Activated CD8-positive, alpha-beta memory T cell treated with anti-CD3 and anti-CD28 coated beads for 48 hours (primary cell): ENCODE measurements around the gene DAB1.

ENCODE experiments used
- DNase-seq, 3 experiments: peaks; one replicate each; pipeline ENCODE4 v3.0.0-alpha.2; 2020; ENCODE audit warnings: low read depth in 2 of 3, low spot score in 2 of 3

DAB1 gene

GRCh38 chr1:57172040-57172439 lies 251.8 kb downstream of the DAB1 start:
- DNase-seq = no peak

GRCh38 chr1:57167997-57168396 lies 255.9 kb downstream of the DAB1 start:
- DNase-seq = no peak

GRCh38 chr1:57165546-57165945 lies 258.3 kb downstream of the DAB1 start:
- no peak for DNase-seq

GRCh38 chr1:57164584-57164983 lies 259.3 kb downstream of the DAB1 start:
- no peak for DNase-seq

GRCh38 chr1:57163789-57164188 lies 260.1 kb downstream of the DAB1 start:
- no peak for DNase-seq

GRCh38 chr1:57163325-57163724 lies 260.5 kb downstream of the DAB1 start:
- no peak for DNase-seq

- DNase-seq = no peak
Observed at GRCh38 chr1:57162607-57163261, 261.1 kb downstream of the DAB1 start.

- DNase-seq = no peak
Observed at GRCh38 chr1:57160594-57160993, 263.3 kb downstream of the DAB1 start.

- no peak for DNase-seq
Observed at GRCh38 chr1:57158604-57158998, 265.3 kb downstream of the DAB1 start.

- no peak for DNase-seq
Observed at GRCh38 chr1:57157818-57158603, 265.8 kb downstream of the DAB1 start.

GRCh38 chr1:57156907-57157306 lies 267.0 kb downstream of the DAB1 start:
- DNase-seq = no peak

- DNase-seq = no peak
Observed at GRCh38 chr1:57146100-57146499, 277.8 kb downstream of the DAB1 start.

- DNase-seq = no peak
Observed at GRCh38 chr1:57142999-57143398, 280.9 kb downstream of the DAB1 start.

GRCh38 chr1:57142169-57142568 lies 281.7 kb downstream of the DAB1 start:
- no peak for DNase-seq

- no peak for DNase-seq
Observed at GRCh38 chr1:57138432-57139078, 285.3 kb downstream of the DAB1 start.

- no peak for DNase-seq
Observed at GRCh38 chr1:57137980-57138379, 285.9 kb downstream of the DAB1 start.

- DNase-seq = no peak
Observed at GRCh38 chr1:57134803-57135202, 289.1 kb downstream of the DAB1 start.

GRCh38 chr1:57133686-57134085 lies 290.2 kb downstream of the DAB1 start:
- DNase-seq = no peak

GRCh38 chr1:57132993-57133622 lies 290.8 kb downstream of the DAB1 start:
- DNase-seq = no peak

GRCh38 chr1:57131701-57132394 lies 292.0 kb downstream of the DAB1 start:
- no peak for DNase-seq

- DNase-seq = no peak
Observed at GRCh38 chr1:57131257-57131656, 292.6 kb downstream of the DAB1 start.
